GM19397 (cell line): ENCODE data around the gene PKLR.
A peak's percentile ranks its signal among the peaks of the same experiment; 100 is the strongest.
"Not testable (repeated sequence)": the region's sequence is repeated elsewhere in the genome, so short reads cannot be mapped to it uniquely, and the experiment has no call there.

Experiments used
- ATAC-seq: cut with Tn5 transposase; IDR thresholded peaks from one replicate; pipeline ENCODE4 v1.9.1; 2021; ENCODE audit warnings: mild to moderate bottlenecking, moderate library complexity; ENCODE audit not compliant: unreplicated experiment

PKLR gene

DNA sequence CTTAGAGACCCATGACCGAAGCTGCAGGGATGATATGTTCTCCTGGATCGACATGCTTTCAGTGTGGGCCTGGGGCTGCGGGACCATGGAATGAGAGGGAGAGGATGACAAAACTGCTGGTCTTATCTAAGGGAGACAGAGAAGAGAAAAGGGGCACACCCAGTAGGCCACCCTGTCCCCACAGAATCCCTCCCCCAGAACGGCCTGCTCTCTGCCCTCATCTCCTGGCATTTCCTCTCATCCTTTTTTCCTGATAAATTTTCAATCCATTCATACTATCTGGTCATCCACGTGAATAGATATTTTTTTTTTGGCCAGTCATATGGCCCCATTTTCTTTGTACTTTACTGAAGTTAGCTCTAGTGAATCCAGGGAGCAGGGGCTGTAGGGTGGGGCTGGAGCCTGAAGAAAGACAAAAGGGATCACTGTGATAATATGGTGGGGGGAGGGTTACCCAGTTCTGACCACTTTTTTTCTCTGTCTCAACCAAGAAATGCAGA lies at the start of gene PKLR:
Gene PKLR, minus strand, starts transcription at position 97 of the 500 bp plus-strand sequence. Its CDS starts 43 bp downstream, at position 54.
- ATAC-seq = no peak

DNA sequence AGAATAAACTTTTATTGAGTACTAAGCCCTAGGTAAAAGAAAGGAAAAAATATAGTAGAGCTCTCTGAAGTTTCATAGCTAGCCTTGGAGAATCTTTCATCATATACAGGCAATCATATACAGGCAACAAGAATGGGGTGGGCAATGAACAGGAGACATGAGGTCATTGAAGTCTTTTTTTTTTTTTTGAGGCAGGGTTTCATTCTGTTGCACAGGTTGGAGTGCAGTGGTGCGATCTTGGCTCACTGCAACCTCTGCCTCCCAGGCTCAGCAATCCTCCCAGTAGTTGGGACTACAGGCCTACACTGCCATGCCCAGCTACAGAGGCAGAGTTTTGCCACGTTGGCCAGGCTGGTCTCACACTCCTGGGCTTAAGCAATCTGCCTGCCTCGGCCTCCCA lies 41.6 kb upstream of the PKLR start:
- ATAC-seq = no peak

DNA sequence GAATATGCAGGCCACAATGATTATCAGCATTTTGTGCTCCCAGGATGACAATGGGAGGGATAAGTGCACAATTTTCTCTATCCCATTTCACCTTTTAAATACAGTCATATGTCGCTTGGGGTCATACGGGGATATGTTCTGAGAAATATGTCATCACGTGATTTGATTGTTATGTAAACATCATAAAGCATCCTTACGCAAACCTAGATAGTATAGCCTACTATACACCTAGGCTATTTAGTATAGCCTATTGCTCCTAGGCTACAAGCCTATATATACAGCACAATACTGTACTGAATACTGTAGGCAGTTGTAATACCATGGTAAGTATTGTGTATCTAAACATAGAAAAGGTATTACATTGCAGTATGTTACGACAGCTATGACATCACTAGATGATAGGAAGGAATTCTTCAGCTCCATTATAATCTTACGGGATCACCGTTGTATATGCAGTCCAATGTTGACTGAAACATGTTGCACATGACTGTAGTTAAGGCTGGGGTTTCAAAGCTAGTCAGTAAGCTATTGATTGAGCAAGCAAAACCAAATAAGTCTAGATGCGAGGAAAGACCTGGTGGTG lies 38.4 kb upstream of the PKLR start:
- ATAC-seq = no peak

DNA sequence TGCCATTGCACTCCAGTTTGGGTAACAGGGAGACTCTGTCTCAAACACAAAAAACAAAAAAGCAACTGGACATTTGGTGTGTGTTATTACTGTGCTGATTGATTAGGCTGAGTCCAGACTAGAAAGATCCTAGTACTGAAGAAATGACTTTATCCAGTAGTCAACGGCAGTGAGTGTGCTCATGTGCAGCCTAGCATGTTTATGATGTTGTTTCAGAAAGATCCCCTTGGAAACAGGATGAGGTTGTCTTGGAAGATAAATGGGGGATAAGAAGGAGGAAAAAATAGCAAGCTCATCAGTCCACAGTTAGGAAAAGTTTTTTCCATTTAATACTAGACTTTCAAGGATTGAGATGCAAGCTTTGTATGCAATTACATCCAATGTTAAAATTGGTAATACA lies 33.7 kb upstream of the PKLR start:
- no peak for ATAC-seq

DNA sequence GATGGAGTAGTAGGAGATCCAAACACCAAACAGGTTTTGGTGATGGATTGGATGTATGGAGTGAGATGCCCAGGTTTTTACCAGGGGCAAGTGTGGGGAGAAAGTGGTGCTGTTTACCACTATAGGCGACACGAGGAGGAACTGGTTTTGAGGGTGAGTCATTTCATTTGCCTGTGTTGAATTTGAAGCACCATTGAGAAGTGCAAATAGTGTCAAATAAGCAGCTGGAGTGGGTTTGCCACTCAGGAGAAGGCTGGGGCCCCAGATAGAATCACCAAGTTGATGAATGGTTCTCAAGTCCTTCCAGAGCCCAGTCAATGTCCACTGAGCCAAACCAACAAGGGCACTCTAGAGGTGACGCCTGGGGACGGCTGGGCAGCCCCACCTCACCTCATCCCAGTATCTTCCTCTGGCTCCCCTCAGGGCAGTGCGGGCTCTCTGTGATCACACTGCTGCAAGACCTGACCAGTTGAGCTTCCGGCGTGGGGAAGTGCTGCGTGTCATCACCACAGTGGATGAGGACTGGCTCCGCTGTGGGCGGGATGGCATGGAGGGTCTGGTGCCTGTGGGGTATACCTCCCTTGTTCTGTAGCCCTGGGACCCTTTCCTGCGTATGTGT lies 28.9 kb upstream of the PKLR start:
- no peak for ATAC-seq

DNA sequence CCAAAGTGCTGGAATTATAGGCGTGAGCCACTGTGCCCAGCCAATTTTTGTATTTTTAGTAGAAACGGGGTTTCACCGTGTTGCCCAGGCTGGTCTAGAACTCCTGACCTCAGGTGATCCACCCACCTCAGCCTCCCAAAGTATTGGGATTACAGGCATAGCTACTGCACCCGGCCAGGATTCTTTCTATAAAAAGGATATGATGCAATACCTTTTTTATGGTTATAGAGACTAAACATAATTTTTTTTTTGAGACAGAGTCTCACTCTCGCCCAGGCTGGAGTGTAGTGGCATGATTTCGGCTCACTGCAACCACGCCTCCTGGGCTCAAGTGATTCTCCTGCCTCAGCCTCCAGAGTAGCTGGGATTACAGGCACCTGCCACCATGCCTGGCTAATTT lies 27.6 kb upstream of the PKLR start:
- not testable (repeated sequence) for ATAC-seq

DNA sequence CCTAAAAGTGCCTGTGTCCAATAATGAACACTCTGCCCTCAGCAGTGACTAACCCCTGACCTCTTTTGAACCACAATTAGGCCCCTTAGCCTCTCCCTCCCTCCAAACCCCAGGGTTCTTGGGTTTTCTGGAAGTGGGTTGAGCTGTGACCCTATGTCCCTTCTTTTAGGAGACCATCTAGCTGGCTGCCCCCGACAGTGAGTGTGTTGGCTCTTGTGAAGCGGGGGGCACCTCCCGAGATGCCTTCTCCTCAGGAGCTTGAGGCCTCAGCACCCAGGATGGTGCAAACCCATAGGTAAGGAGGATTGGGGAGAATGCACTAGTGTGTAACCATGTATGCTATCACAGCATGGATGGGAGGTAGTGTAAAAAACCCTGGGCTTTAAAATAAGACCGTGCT lies 26.7 kb upstream of the PKLR start:
- ATAC-seq = no peak

DNA sequence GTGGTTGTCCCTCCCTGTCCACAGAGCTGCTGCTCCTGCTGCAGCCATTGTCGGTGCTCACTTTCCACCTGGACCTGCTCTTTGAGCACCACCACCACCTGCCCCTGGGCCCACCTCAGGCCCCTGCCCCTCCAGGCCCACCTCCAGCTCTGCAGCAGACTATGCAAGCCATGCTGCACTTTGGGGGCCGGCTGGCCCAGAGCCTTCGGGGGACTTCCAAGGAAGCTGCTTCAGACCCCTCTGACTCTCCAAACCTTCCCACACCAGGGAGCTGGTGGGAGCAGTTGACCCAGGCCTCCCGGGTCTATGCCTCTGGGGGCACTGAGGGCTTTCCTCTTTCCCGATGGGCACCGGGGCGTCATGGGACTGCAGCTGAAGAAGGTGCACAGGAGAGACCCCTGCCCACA lies 25.4 kb upstream of the PKLR start:
- no peak for ATAC-seq

DNA sequence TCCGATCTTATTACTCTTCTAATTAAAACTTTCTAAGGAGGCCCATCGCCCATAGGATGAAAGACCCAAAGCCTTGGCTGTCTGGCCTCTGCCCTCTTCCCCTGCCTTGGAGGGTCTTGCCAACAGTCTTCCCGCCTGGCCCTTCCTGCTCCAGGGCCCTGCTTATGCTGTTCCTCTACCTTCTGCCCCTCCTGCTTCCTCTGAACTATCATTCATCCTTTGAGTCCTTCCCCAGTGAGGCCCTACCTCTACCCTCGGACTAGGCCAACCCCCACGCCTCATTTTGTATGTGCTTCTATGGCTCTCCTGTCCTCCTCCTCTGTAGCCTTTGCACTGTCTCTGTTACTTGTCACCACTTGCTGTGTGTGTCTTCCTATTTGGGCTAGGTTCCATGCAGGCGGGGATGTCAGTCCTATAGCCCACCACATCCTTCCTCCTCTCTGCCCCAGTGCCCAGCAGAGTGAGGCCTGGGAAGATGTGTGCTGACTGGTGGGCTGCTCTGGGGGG lies 24.8 kb upstream of the PKLR start:
- no peak for ATAC-seq

DNA sequence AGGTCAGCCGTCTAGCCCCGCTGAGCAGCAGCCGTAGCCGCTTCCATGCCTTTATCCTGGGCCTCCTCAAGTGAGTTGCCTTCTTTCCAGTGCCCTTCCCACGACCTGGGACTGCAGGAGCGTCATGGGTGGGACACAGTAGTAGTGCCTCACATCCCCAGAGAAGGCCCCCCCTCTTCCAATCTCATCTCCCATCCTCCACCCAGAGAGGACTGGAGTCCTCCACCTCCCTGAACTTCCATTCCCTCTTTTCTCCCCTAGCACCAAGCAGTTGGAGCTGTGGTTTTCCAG lies 24.3 kb upstream of the PKLR start:
- no peak for ATAC-seq

DNA sequence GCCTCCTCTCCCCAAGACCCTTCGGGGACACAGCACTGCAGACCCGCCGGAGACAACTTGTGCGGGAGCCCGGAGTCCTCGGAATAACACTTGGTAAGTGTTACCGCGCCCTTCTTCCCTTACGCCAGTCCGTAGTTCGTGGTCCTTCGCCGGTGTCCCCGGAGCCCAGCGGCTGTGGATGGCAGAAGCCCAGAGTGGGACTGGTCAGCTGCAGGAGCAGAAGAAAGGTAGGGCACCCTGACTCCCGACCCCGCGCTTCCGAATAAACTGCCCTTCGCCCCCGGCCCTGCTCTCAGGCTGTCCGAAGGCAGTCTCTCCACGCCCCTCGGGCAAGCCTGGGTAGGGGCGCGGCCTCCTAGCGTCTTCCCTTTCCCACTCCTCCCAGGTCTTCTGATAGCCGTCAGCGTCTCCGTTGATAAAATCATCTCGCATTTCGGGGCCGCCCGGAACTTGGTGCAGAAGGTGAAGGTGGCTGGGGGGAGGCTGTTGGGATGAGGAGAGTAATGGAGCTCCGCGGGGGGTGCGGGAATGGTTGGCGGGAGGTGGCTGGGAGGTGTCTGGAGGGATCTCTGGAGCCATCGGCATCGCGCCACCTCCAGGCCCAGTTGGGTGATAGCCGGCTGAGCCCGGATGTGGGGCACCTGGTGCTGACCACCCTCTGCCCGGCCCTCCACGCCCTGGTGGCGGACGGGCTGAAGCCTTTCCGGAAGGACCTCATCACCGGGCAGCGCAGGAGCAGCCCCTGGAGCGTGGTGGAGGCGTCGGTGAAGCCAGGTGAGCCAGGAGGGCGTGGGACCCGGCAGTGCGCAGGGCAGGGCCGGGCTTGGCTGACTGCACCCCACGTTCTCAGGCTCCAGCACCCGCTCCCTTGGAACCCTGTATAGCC lies 23.7 kb upstream of the PKLR start:
- no peak for ATAC-seq

DNA sequence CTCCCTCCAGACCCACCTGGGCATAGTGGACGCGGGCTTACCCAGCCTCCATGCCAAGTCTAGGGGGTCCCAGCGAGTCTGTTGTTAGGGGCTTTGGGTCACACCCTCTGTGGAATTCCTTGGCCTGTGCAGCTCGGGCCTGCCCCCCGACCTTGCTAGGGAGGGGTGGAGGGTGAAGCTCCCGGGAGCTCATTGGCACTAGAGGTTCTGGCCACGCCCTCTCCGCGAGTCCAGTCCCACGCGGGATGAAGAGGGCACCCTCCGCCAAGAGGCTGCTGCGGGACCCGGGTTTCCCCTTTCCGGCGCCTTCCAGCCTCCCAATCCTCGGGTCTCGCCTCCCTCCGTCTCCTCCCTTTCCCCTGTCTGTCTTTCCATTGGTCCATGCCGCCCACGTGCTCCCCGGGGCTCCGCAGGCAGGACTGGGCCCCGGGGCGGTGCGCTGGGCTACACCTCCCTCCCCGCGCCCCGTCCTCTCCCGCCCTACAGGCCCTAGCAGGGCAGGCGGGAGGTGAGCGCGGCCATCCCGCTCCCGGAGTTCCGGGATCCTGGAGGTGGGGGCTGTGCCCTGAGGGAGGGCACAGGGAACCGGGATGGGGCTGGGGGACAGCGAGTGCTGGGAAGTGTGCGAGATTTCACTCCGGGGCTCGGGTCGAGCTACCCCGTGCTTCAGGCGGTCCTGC lies 22.9 kb upstream of the PKLR start:
- peak; percentile 59 for ATAC-seq

DNA sequence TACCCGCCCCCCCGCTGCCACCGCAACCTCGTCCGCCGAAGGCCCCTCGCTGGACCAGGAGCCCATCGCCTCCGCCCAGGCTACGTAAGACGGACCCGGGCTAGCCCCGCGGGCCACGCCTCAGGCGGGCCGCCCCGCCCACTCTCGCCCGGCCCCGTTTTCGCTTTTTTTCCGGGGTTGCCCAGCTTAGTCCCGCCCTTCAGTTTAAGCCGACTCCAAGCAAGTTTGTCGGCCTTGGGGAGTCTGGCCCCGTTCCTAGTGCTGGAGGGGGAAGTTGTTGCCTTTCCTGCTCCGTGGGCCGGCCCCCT lies 22.4 kb upstream of the PKLR start:
- peak; percentile 42 for ATAC-seq

DNA sequence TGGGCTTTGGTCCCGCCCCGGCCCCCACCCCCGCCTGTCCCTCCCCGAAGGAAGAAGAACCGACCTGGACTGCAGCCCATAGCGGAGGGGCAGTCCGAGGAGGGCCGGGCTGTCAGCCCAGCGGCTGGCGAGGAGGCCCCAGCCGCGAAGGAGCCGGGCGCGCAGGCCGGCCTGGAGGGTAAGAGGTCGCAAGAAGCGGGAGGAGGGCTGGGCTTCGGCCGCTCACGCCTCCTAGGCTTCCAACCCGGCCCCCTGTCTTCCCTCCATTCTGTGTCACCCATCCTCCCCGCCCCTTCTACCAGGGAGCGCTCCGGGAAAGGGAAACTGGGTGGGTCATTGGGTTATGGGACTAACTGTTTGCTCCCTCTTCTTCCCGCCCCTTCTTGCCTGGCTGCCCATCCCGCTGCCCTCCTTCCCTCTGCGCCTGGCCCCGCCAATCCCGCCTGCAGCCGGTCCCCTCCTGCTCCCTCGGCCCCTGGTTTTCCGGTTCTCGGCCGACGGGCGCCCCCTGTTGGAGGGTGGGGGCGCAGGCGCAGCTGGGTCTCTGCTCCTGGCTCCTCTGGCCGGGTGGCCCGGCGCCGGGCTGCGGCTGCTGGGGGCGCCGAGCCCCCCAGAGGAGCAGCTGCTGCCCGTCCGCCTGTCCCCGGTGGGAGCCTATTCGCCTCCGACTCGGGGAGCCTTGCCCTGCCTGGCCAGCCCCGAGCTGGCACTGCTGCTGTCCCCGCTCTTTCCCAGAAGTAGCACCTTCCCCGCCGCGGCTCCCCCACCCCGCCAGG lies 21.9 kb upstream of the PKLR start:
- peak; percentile 43 for ATAC-seq

DNA sequence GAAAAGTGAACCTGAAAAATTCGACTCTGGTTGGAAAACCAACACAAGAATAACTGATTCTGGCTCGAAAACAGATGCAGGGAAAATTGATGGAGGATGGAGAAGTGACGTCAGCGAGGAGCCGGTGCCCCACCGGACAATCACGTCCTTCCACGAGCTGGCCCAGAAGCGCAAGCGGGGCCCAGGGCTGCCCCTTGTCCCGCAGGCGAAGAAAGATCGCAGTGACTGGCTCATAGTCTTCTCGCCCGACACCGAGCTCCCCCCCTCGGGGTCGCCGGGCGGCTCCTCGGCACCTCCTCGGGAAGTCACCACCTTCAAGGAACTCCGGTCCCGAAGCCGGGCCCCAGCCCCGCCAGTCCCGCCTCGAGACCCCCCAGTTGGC lies 21.3 kb upstream of the PKLR start:
- ATAC-seq = no peak

DNA sequence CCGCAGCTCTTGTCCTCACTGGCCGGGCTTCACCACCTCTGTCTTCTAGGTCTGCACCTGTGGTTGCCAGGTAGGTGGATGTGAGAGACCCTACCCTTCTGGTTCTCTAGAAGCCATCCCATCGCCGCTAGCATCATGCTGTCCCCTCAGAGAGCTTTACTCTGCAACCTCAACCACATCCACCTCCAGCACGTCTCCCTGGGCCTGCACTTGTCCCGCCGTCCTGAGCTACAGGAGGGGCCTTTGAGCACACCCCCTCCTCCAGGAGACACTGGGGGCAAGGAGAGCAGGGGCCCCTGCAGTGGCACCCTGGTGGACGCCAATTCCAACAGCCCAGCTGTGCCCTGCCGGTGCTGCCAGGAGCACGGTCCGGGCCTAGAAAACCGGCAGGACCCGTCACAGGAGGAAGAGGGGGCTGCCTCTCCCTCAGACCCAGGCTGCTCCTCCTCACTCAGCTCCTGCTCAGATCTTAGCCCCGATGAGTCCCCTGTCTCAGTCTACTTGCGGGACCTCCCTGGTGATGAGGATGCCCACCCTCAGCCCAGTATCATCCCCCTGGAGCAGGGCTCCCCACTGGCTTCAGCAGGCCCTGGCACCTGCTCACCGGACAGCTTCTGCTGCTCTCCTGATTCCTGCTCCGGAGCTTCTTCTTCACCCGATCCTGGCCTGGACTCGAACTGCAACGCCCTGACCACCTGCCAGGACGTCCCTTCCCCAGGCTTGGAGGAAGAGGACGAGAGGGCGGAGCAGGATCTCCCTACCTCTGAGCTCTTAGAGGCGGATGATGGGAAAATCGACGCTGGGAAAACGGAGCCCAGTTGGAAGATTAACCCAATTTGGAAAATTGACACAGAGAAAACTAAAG lies 20.6 kb upstream of the PKLR start:
- no peak for ATAC-seq

DNA sequence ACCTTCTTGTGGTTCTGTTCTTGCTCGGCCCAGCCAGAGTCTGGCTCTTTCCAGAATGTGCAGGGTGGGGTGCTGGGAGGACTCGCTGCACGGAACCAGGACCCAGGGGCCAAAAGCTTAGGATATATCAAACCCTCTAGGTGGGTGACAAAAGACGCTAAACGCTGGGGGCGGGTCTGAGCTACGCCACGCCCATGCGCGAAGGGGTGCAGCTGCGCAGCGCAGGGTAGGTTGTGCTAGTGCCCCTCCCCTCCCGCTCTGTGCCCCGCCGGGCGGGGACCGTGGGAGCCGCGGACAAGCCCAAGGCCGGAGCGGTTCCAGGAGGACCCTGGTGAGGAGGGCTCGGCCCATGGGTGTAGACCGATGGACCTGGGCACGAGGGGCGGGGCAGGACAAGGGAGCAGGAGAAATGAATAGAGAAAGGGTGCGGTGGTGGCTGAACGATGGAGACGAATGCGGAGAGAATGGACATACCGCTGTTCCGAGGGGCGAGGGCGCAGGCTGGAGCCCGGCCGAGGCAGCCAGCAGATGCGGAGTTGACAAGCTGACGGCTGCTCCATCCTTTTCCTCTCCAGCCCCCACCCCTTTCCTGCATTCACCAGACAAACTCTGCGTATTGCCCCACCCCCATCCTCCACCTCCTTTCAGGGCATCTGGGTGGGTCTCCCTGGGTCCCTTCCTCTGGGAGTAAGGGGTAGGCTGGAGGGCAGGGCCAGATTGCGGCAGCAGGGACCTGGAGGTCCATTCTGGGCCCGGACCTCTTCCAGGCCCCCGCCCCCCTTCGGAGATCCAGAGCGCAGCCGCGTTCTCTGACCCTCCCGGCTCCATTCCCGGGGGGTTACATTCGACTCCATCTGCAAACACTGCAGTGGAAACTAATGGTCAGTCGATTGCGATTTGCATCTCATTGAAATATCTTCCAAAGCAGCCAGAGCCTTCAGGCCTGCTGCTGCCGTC lies 19.7 kb upstream of the PKLR start, which contains the start of gene RUSC1:
Gene RUSC1, plus strand, starts transcription at position 234 of the 957 bp plus-strand sequence. CDS start 880 bp downstream, outside the sequence.
- no peak for ATAC-seq

DNA sequence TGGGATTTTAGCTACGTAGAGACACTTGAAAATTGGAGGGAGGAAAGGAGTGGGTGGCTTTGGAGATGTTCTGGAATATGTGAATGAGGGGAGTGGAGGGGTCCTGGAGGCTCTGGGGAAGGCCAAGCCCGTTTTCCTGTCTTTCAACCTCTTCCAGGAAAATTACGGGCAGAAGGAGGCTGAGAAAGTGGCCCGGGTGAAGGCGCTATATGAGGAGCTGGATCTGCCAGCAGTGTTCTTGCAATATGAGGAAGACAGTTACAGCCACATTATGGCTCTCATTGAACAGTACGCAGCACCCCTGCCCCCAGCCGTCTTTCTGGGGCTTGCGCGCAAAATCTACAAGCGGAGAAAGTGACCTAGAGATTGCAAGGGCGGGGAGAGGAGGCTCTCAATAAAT lies 19.0 kb upstream of the PKLR start:
- no peak for ATAC-seq

DNA sequence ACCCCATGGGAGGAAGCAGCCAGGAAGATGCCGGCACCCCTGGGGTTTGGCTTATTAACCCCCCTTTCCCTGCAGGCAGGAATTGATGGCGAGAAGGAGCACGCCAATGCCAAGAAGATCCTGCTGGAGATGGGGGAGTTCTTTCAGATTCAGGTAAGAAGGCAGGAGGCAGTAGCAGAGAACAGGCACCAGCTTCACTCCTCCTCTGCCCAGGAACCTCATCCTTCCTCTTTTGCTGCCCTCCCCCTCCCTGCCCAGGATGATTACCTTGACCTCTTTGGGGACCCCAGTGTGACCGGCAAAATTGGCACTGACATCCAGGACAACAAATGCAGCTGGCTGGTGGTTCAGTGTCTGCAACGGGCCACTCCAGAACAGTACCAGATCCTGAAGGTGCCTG lies 18.3 kb upstream of the PKLR start:
- no peak for ATAC-seq
